HL-60/S4 (cell line): Measurements from ENCODE around the gene AK4.
"Not testable (repeated sequence)": the region's sequence is repeated elsewhere in the genome, so short reads cannot be mapped to it uniquely, and the experiment has no call there.

Experiments used
- in situ Hi-C: fragments of 300-500 bp; cut with MboI; formaldehyde crosslinking; loops from 2 replicates; pipeline ENCODE4 v1.14.3; 2022; ENCODE audit warnings: low sequenced_read_pairs

Gene AK4

GRCh38 chr1:65148178-65148547 lies at the start of gene AK4:
TSS of gene AK4 (plus strand) at chr1:65148203. CDS start at chr1:65148408, 205 bp downstream.
- in situ Hi-C loops, result not testable (repeated sequence)

- in situ Hi-C loops, result no loop called here
Measured at GRCh38 chr1:65103807-65104206, 44.2 kb upstream of the AK4 start.

- in situ Hi-C loops, result no loop called here
Measured at GRCh38 chr1:65104854-65105534, 43.0 kb upstream of the AK4 start.

GRCh38 chr1:65105596-65105995 lies 42.4 kb upstream of the AK4 start:
- in situ Hi-C loops, result no loop called here

GRCh38 chr1:65108025-65108642 lies 39.9 kb upstream of the AK4 start:
- in situ Hi-C loops, result no loop called here

- in situ Hi-C loops, result no loop called here
Measured at GRCh38 chr1:65109487-65109886, 38.5 kb upstream of the AK4 start.

- in situ Hi-C loops, result no loop called here
Measured at GRCh38 chr1:65112811-65113210, 35.2 kb upstream of the AK4 start.

- in situ Hi-C loops, result no loop called here
Measured at GRCh38 chr1:65113298-65113697, 34.7 kb upstream of the AK4 start.

DNA sequence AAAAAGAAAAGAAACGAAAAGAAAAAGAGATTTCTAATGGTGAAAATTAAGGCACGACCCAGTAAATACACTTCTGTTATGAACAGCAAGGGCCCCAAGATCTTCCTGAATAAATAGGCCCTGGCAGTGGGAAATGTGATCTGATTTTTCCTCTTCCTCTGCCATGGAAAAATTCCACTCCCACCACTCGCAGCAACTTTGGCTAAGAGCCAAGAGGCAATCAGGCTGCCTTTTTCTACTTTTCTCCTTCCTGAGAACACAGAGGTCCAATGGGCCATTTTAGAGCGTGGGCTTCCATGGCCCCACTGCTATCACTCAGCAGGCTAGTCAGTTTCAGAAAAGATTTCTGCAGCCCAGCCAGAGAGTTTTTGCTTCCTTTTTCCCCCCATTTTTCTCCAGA lies 33.7 kb upstream of the AK4 start:
- in situ Hi-C loops, result no loop called here

GRCh38 chr1:65119951-65120350 lies 28.1 kb upstream of the AK4 start:
- in situ Hi-C loops, result no loop called here

DNA sequence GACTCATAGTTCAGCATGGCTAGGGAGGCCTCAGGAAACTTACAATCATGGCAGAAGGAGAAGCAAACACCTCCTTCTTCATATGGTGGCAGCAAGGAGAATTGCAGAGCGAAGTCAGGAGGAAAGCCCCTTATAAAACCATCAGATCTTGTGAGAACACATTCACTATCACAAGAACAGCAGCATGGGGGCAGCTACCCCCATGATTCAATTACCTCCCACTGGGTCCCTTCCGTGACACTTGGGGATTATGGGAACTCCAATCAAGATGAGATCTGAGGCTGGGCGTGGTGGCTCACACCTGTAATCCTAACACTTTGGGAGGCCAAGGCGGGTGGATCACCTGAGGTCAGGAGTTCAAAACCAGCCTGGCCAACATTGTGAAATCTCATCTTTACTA lies 18.9 kb upstream of the AK4 start:
- in situ Hi-C loops, result not testable (repeated sequence)

DNA sequence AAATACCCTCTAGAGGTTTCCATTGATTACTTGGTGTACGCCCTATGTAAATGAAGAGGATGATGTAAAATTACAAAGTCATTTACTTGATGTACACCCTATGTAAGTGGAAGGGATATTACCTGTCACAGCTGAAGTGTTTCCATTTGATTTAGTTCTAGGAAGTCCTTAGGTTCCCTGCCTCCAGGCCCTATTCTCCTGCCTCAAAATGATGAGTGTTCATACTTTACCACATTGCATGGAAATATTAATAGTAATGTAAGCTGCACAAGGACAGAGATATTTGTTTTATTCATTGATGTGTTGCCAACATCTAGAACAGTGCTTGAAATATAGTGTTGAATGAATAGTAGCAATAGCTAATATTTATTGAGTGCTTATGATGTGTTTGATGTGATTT lies 9.5 kb upstream of the AK4 start:
- in situ Hi-C loops, result no loop called here

DNA sequence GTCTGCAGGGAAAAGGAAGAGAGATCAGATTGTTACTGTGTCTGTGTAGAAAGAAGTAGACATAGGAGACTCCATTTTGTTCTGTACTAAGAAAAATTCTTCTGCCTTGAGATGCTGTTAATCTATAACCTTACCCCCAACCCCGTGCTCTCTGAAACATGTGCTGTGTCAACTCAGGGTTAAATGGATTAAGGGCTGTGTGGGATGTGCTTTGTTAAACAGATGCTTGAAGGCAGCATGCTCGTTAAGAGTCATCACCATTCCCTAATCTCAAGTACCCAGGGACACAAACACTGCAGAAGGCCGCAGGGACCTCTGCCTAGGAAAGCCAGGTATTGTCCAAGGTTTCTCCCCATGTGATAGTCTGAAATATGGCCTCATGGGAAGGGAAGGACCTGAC lies 8.2 kb upstream of the AK4 start:
- in situ Hi-C loops, result not testable (repeated sequence)

DNA sequence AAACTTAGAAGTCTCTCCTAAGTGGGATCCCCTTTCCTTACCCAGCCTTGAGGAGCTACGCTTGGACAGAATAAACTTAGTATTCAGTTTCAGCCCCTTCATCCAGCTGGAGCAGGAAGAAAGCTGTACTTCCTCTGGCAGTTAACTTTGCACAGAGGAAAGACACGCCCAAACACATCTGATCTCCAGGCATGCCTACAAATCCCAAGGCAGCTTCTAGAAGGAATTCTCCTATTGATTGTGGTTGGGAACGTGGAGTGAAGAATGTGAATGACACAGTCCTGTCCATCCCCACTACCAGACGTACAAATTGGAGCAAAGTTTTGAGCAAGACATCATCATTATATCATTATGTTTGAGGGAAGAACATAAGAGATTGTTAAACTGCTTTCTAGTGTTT lies 6.6 kb upstream of the AK4 start:
- in situ Hi-C loops, result no loop called here

DNA sequence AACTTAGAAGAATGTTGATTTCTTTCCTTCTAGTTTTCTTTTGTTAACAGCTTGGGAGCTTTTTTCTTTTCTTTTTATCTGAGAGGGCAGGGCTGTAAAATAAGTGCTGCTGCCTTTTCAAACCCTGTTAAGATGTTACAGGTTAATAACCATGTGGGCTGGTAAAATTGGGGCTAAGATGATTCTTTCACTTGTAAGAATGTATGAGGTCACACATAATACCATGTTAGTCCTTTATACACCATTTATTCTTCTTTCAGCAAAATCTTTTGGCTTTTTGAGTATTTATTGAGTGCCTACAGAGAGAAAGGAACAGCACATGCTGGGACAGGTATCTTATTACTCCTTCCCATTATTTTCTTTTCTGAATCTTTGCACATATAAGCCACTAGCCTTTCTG lies 6.1 kb upstream of the AK4 start:
- in situ Hi-C loops, result no loop called here

DNA sequence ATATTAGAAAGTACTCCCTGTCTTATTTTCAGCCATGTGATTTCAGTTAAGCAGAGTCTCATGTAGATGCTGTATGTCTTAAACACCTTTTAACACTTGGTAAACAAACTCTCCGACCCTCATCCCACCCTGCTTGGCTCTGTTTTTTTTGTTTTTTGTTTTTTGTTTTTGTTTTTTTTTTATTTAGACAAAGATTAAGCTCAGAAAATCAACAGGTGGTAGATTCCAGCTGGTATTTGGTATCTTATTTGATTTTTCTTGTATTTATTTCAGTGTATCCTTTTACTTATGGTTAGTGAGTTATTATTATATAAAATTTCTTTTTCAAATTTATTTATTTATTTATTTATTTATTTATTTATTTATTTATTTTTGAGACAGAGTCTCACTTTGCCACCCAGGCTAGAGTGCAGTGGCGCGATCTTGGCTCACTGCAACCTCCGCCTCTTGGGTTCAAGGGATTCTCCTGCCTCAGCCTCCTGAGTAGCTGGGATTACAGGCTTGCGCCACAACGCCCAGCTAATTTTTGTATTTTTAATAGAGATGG lies 4.8 kb upstream of the AK4 start:
- in situ Hi-C loops, result not testable (repeated sequence)

GRCh38 chr1:65146908-65147423 lies 1.0 kb upstream of the AK4 start:
- in situ Hi-C loops, result no loop called here

DNA sequence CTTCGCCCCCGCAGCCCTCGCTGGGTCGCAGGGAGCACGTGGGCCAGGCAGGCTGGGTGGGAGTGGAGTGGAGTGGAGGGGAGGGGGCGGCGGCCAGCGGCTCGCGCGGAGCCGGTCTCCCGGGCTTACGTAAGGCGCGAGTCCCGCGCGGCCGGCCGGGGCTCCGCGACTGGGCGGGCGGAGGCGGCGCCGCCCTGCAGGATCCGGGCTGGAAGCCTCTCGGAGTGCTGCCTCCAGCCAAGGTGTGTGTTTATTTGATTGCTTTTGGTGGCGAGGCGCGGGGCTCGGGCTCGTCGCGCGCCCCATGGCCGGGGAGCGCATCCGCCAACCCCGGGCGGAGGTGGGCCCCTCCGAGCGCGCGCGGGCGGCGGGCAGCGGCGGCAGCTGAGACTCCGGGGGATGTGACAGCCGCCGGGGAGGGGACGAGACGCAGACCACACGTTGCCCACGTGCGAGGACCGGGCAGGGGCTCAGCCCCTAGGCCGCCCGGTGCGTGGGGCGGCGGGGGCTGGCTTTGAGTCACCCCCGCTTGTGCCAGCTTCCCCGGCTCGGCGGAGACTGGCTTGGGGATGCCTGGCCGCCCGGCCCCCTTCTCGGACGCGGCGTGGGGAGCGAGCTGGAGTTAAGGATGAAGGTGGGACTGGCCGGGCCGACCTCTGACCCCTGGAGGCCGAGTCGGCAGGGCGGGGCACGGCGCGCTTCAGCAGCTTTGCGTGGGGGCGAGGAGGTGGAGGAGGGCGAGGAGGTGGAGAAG lies 402 bp upstream of the AK4 start:
- in situ Hi-C loops, result no loop called here

GRCh38 chr1:65148548-65149350 lies 746 bp downstream of the AK4 start:
- in situ Hi-C loops, result no loop called here

DNA sequence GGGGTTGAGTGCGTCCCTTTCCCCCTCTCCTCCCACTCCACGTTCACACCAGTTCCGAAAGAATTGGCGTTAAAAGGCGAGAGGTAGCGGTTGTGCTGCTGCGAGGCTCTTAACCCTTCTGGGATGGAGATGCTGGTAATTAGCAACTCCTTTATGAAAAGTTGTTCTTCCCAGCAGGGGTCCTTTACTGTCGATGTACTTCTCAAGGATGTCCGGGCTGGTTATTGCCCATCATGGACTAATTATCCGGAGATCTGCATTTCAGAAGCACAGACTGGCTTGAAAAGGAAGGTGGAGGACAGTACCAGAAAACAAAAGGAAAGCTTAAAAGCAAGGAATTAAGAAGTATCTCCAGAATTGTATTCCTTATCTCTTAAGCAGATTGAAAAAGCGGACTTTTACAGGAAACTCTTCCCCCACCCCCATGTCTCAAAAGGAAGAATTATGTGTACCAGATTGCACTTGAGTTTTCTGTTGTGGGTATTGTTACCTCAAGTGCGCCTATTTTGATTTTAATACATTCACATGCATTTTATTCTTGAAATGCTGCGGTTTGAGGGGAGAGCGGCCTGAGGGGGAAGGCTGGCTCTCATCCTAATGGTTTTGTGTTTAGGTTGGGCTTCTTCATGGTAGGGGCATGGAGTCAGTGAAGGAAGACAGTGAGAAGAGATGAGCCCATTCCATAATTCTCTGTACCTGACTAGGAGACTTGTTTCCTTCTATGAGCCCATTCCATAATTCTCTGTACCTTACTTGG lies 1.5 kb downstream of the AK4 start:
- in situ Hi-C loops, result no loop called here
